ENCODE measurements around the gene MAML2. TPM values are rescaled to one million over a fixed set of nuclear protein-coding genes. Genes with fewer than 3 reads are reported as not detected.
A peak's percentile ranks its signal among the peaks of the same experiment; 100 is the strongest.

The MAML2 gene
- total and polyA plus RNA-seq, 2 of the 13 experiments (the other 11 are each of a cell fraction or from before 2014, with no cell fraction given) = 2.3 to 25.9 TPM

DNA sequence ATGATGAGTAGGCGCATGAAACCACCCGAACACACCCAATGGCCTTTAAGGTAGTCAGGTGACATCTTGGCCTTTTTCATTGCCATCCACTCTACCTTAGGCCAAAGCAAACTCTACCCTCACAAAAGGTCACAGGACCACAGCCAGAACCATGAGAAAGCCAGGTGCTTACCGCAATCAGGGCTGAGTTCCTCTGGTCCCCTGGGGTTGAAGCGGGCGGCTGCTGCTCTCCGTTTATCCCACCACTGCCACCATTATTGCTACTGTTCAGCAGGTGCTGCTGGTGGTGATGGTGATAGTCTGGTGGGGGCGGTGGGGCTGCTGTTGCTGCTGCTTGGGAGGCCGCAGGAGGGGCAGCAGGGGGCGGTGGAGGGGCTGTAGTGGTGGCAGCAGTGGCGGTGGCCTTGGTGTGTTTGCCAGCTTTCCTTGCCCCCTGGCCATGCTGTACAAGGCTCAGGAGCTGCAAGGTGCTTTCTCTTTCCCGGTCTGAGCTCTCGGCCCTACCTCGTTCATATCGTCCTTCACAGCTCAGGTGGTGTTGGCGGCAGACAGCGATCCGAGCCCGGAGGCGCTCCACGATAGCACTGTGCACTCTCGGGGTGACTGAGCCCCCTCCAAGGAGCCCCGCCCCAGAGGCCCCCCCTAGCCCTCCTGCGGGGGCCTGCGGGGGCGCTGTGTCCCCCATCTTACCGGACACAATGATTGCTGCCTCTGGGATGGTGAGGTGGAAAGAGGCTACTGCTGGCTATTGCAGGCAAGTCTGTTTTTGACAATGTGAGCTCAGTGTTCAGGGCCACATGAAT, 1.6 kb downstream of the MAML2 start (continued):
- no peak for TF ChIP-seq MATR3 (CRISPR knock-in tag; IDR thresholded peaks at IDR 0.05)
- TF ChIP-seq HES4 (CRISPR knock-in tag; IDR thresholded peaks at IDR 0.05; ENCODE audit: borderline replicate concordance) = no peak
- 0 out of 2 replicates have a peak, but pooled peaks have one; percentile 20 for TF ChIP-seq ZNF605 (CRISPR knock-in tag; IDR thresholded peaks at IDR 0.05)
- TF ChIP-seq SNAI1 (CRISPR knock-in tag; IDR thresholded peaks at IDR 0.05; ENCODE audit: borderline replicate concordance) = no peak
- no peak for TF ChIP-seq PHF8 (CRISPR knock-in tag; IDR thresholded peaks at IDR 0.05)
- TF ChIP-seq TBL1XR1 (IDR thresholded peaks at IDR 0.05; ENCODE audit: borderline replicate concordance, low read length, partially characterized antibody) = no peak
- TF ChIP-seq MBNL3 (CRISPR knock-in tag; conservative IDR thresholded peaks at IDR 0.05) = no peak
- no peak for TF ChIP-seq ZNF3 (CRISPR knock-in tag; IDR thresholded peaks at IDR 0.05)
- TF ChIP-seq ARNTL (CRISPR knock-in tag; IDR thresholded peaks at IDR 0.05) = peak; percentile 18; the same call in 1 of the 2 replicates
- peak; percentile 21 for TF ChIP-seq YY1 (IDR thresholded peaks at IDR 0.05; ENCODE audit: insufficient read depth, insufficient replicate concordance, low read depth, low read length)
- TF ChIP-seq ZNF337 (CRISPR knock-in tag; IDR thresholded peaks at IDR 0.05; ENCODE audit: borderline replicate concordance, low read depth) = no peak
- TF ChIP-seq LRRFIP1 (CRISPR knock-in tag; conservative IDR thresholded peaks at IDR 0.05) = no peak
- TF ChIP-seq SNAPC5 (CRISPR knock-in tag; IDR thresholded peaks at IDR 0.05; ENCODE audit: borderline replicate concordance) = no peak
- TF ChIP-seq PLRG1 (conservative IDR thresholded peaks at IDR 0.05) = no peak
- TF ChIP-seq ZNF317 (CRISPR knock-in tag; IDR thresholded peaks at IDR 0.05) = no peak
- no peak for TF ChIP-seq MAZ (IDR thresholded peaks at IDR 0.05; ENCODE audit: borderline replicate concordance, low read depth, low read length)
- 0 out of 2 replicates have a peak, but pooled peaks have one; percentile 48 for TF ChIP-seq MAZ (CRISPR knock-in tag; IDR thresholded peaks at IDR 0.05; ENCODE audit: low read depth)
- TF ChIP-seq ARNT2 (CRISPR knock-in tag; IDR thresholded peaks at IDR 0.05; ENCODE audit: low read depth) = no peak
- no peak; the same call in 1 of the 2 replicates for TF ChIP-seq ETV5 (CRISPR knock-in tag; IDR thresholded peaks at IDR 0.05; ENCODE audit: borderline replicate concordance)
- TF ChIP-seq ELK4 (CRISPR knock-in tag; IDR thresholded peaks at IDR 0.05; ENCODE audit: borderline replicate concordance) = no peak
- TF ChIP-seq RBM22 (optimal IDR thresholded peaks at IDR 0.05; ENCODE audit: low read length) = no peak
- TF ChIP-seq, protein P1, sequence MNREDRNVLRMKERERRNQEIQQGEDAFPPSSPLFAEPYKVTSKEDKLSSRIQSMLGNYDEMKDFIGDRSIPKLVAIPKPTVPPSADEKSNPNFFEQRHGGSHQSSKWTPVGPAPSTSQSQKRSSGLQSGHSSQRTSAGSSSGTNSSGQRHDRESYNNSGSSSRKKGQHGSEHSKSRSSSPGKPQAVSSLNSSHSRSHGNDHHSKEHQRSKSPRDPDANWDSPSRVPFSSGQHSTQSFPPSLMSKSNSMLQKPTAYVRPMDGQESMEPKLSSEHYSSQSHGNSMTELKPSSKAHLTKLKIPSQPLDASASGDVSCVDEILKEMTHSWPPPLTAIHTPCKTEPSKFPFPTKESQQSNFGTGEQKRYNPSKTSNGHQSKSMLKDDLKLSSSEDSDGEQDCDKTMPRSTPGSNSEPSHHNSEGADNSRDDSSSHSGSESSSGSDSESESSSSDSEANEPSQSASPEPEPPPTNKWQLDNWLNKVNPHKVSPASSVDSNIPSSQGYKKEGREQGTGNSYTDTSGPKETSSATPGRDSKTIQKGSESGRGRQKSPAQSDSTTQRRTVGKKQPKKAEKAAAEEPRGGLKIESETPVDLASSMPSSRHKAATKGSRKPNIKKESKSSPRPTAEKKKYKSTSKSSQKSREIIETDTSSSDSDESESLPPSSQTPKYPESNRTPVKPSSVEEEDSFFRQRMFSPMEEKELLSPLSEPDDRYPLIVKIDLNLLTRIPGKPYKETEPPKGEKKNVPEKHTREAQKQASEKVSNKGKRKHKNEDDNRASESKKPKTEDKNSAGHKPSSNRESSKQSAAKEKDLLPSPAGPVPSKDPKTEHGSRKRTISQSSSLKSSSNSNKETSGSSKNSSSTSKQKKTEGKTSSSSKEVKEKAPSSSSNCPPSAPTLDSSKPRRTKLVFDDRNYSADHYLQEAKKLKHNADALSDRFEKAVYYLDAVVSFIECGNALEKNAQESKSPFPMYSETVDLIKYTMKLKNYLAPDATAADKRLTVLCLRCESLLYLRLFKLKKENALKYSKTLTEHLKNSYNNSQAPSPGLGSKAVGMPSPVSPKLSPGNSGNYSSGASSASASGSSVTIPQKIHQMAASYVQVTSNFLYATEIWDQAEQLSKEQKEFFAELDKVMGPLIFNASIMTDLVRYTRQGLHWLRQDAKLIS (CRISPR knock-in tag; IDR thresholded peaks at IDR 0.05) = 0 out of 2 replicates have a peak, but pooled peaks have one; percentile 19
- no peak for TF ChIP-seq ZNF121 (CRISPR knock-in tag; IDR thresholded peaks at IDR 0.05)
